ENCODE data around the gene LSM10.
A peak's percentile ranks its signal among the peaks of the same experiment; 100 is the strongest.

The LSM10 gene

DNA sequence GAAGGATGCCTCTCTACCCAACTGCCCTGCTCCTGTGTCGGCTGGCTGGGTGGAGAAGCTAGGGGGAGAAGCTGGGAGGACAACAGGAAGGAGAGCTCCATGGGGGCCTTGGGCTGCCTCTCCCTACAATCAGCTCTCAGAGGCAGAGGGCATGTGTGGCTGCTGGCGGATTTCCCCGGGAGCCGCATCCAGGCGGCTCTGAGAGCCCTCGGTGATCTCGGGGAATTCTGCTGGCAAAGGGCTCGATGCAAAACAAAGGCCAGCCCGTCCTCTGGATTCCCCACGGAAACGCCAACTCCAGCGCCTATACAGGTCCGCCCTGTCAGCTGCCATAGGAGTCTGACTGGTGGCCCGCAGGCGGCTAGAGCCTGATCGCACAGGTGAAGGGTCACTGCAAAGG, 47.9 kb downstream of the LSM10 start:
- FAIRE-seq (no peak), DNase-seq (ENCODE audit: insufficient read length, low spot score) (no peak)
- TF ChIP-seq TAF1 (IDR thresholded peaks at IDR 0.05; ENCODE audit: low read depth, low read length), result no peak
- no peak for TF ChIP-seq POLR2AphosphoS5 (IDR thresholded peaks at IDR 0.05; ENCODE audit: low read depth, low read length)
- TF ChIP-seq POU2F2 (IDR thresholded peaks at IDR 0.05; ENCODE audit: low read depth, low read length), result no peak

DNA sequence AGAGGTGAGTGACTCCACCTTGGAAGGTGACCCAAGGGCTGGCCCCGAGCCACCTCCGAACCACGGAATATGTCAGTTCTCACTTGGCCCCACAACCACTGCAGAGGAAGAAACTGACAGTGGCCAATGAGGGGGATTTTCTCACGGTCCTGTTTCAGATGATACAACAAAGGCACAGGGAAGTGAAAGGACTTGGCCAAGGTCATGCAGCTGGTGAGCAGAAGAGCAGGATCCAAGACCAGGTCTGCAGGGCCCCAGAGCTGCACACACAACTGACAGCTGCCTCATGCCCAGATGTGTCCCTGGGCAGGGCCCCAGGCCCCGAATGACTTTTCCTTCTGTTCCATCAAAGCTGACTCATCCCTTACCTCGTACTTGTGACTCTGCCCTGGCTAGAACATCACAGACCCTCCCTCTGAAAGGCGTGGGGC, 48.5 kb downstream of the LSM10 start:
- peak; percentile 71 for DNase-seq (ENCODE audit: insufficient read length, low spot score)

GRCh38 chr1:36346741-36347370, 50.9 kb downstream of the LSM10 start:
- FAIRE-seq, result no peak
- TF ChIP-seq POLR2A (IDR thresholded peaks at IDR 0.05; ENCODE audit: low read depth, low read length) (no peak), POLR2AphosphoS5 (IDR thresholded peaks at IDR 0.05; ENCODE audit: low read depth, low read length) (no peak), POU2F2 (IDR thresholded peaks at IDR 0.05; ENCODE audit: low read depth, low read length) (no peak), SPI1 (IDR thresholded peaks at IDR 0.05; ENCODE audit: low read depth, low read length) (no peak), TAF1 (IDR thresholded peaks at IDR 0.05; ENCODE audit: low read depth, low read length) (no peak), PAX5 (IDR thresholded peaks at IDR 0.05; ENCODE audit: insufficient read depth, low read length, severe bottlenecking) (no peak)

More for the DNA sequence above, 48.5 kb downstream of the LSM10 start:
- TF ChIP-seq SPI1 (IDR thresholded peaks at IDR 0.05; ENCODE audit: low read depth, low read length), result peak; percentile 88
- no peak for TF ChIP-seq PAX5 (IDR thresholded peaks at IDR 0.05; ENCODE audit: insufficient read depth, low read length, severe bottlenecking)
- no peak for TF ChIP-seq POLR2AphosphoS5 (IDR thresholded peaks at IDR 0.05; ENCODE audit: low read depth, low read length)
- TF ChIP-seq POU2F2 (IDR thresholded peaks at IDR 0.05; ENCODE audit: low read depth, low read length), result peak; percentile 45; the same call in 1 of the 2 replicates
- no peak for TF ChIP-seq POLR2A (IDR thresholded peaks at IDR 0.05; ENCODE audit: low read depth, low read length)
- no peak for TF ChIP-seq TAF1 (IDR thresholded peaks at IDR 0.05; ENCODE audit: low read depth, low read length)
- FAIRE-seq, result peak; percentile 97

DNA sequence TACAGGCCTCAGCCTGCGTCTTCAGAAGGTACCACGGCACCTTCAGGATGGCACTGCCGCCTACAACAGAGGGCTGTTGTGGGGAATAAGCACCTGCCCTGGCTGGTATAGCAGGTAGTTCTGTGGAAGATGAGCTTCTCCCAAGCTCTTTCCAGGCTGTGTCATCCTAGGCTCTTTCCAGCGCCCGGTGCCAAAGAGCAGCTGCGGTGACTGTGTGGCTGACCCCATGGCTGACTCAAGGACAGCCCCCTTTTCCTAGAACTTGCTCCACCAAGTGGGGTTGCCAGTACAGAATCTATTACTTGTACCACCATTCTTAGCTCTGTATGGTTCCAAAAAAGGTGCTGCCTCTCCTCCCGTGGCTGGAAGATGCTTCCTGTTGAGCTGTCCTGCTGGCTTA, 52.4 kb downstream of the LSM10 start:
- no peak for DNase-seq (ENCODE audit: insufficient read length, low spot score)
- TF ChIP-seq POU2F2 (IDR thresholded peaks at IDR 0.05; ENCODE audit: low read depth, low read length) (no peak), TAF1 (IDR thresholded peaks at IDR 0.05; ENCODE audit: low read depth, low read length) (no peak), PAX5 (IDR thresholded peaks at IDR 0.05; ENCODE audit: insufficient read depth, low read length, severe bottlenecking) (no peak), POLR2AphosphoS5 (IDR thresholded peaks at IDR 0.05; ENCODE audit: low read depth, low read length) (no peak), SPI1 (IDR thresholded peaks at IDR 0.05; ENCODE audit: low read depth, low read length) (no peak), POLR2A (IDR thresholded peaks at IDR 0.05; ENCODE audit: low read depth, low read length) (no peak)
- no peak for FAIRE-seq

More at GRCh38 chr1:36346741-36347370, 50.9 kb downstream of the LSM10 start:
- no peak for DNase-seq (ENCODE audit: insufficient read length, low spot score)

DNA sequence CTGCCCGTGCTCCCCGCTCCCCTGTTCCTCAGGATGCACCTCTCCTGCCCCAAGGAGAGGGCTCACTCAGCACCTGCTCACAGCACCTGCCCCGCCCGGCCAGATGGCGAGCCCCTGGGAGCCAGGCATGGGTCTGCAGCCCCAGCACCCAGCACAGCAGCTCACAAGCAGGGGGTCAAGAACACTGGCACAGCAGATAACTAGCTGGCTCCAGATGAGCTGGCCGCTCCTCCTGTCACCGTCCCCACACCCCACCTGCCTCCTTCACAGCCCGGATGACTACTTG, 53.4 kb downstream of the LSM10 start:
- no peak for TF ChIP-seq SPI1 (IDR thresholded peaks at IDR 0.05; ENCODE audit: low read depth, low read length)
- no peak for TF ChIP-seq POLR2A (IDR thresholded peaks at IDR 0.05; ENCODE audit: low read depth, low read length)
- TF ChIP-seq POU2F2 (IDR thresholded peaks at IDR 0.05; ENCODE audit: low read depth, low read length), result no peak
- no peak for TF ChIP-seq PAX5 (IDR thresholded peaks at IDR 0.05; ENCODE audit: insufficient read depth, low read length, severe bottlenecking)
- no peak for TF ChIP-seq TAF1 (IDR thresholded peaks at IDR 0.05; ENCODE audit: low read depth, low read length)
- no peak for TF ChIP-seq POLR2AphosphoS5 (IDR thresholded peaks at IDR 0.05; ENCODE audit: low read depth, low read length)
- no peak for FAIRE-seq
- DNase-seq (ENCODE audit: insufficient read length, low spot score), result no peak

- FAIRE-seq (no peak), DNase-seq (ENCODE audit: insufficient read length, low spot score) (no peak)
- TF ChIP-seq TAF1 (IDR thresholded peaks at IDR 0.05; ENCODE audit: low read depth, low read length) (no peak), POLR2AphosphoS5 (IDR thresholded peaks at IDR 0.05; ENCODE audit: low read depth, low read length) (no peak), POLR2A (IDR thresholded peaks at IDR 0.05; ENCODE audit: low read depth, low read length) (no peak), SPI1 (IDR thresholded peaks at IDR 0.05; ENCODE audit: low read depth, low read length) (no peak), PAX5 (IDR thresholded peaks at IDR 0.05; ENCODE audit: insufficient read depth, low read length, severe bottlenecking) (no peak), POU2F2 (IDR thresholded peaks at IDR 0.05; ENCODE audit: low read depth, low read length) (no peak)
These were observed 53.9 kb downstream of the LSM10 start for GRCh38 chr1:36343651-36344394.
